Activated CD4-positive, alpha-beta memory T cell treated with anti-CD3 and anti-CD28 coated beads for 36 hours (primary cell): Measurements from ENCODE around the gene LHFPL3. TPM values are rescaled to one million over a fixed set of nuclear protein-coding genes. Genes with fewer than 3 reads are reported as not detected.

Experiments
- CTCF ChIA-PET: fragments of 350-600 bp; sonication (Branson Sonifier 250); formaldehyde crosslinking; loops from one replicate; lab custom pipeline; 2021; ENCODE audit warnings: antibody characterized with exemption, inconsistent platforms; lab: Charles Lee
- POLR2A ChIA-PET: fragments of 350-600 bp; sonication (Branson Sonifier 250); formaldehyde crosslinking; loops from one replicate; lab custom pipeline; 2021; ENCODE audit warnings: antibody characterized with exemption; lab: Charles Lee
- DNase-seq: peaks from one replicate; pipeline ENCODE4 v3.0.0-alpha.2; 2020
- H3K27ac Mint-ChIP-seq: one replicate; pipeline ENCODE4 v1.8.0; 2021; ENCODE audit warnings: mixed read lengths
- H3K27me3 Mint-ChIP-seq: one replicate; pipeline ENCODE4 v1.8.0; 2021; ENCODE audit warnings: mixed read lengths
- H3K36me3 Mint-ChIP-seq: one replicate; pipeline ENCODE4 v1.8.0; 2021; ENCODE audit warnings: mixed read lengths
- H3K4me1 Mint-ChIP-seq: one replicate; pipeline ENCODE4 v1.8.0; 2021; ENCODE audit warnings: low read depth, mixed read lengths
- H3K4me3 Mint-ChIP-seq: one replicate; pipeline ENCODE4 v1.8.0; 2021; ENCODE audit warnings: mild to moderate bottlenecking, mixed read lengths
- H3K9me3 Mint-ChIP-seq: one replicate; pipeline ENCODE4 v1.8.0; 2021; ENCODE audit warnings: mixed read lengths
- intact Hi-C: fragments of 100-400 bp; cut with micrococcal nuclease; formaldehyde crosslinking; loops from one replicate; pipeline ENCODE4 v1.15.1; 2023
- total RNA-seq, 2 experiments: library from RNA; stranded (reverse); gene quantifications; one replicate each; pipeline ENCODE4 v1.2.3, GENCODE V29; 2021

Gene LHFPL3
- total RNA-seq, 2 experiments from 2014 or later: not detected

DNA sequence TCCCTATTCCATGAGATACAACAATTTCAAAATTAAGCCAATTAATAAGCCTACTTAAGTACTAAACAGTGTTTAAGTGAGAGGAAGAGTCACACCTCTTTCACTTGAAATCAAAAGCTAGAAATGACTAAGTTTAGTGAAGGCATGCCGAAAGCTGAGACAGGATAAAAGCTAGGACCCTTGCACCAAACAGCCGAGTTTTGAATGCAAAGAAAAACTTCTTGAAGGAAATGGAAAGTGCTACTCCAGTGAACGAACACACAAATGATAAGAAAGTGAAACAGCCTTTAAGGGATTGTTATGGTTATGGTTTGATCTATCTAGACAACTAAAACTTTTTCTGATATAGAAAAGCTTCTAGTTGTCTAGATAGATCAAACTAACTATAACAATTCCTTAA lies 550.2 kb downstream of the LHFPL3 start:
- CTCF ChIA-PET: interaction anchor here (0.9 to 1.4 kb wide), 5 partner anchors 10 to 647 kb away, joined by 3 to 6 read pairs (median 4); no protein-coding TSS in a partner anchor
- H3K27ac Mint-ChIP-seq: no peak overlapping the region
- H3K4me1 Mint-ChIP-seq: peaks cover 12% of the 10 kb centered on the region
- intact Hi-C loops: no loop called here
- DNase-seq: peak; percentile 27
- H3K27me3 Mint-ChIP-seq: no peaks in the 10 kb centered on the region
- no peaks in the 10 kb centered on the region for H3K36me3 Mint-ChIP-seq
- POLR2A ChIA-PET: interaction anchor here (1.0 kb wide), 1 partner anchor 105 kb away, joined by 3 read pairs; no protein-coding TSS in a partner anchor
- peak overlapping the region; percentile 45 for H3K4me3 Mint-ChIP-seq
- H3K9me3 Mint-ChIP-seq: no peaks in the 10 kb centered on the region

GRCh38 chr7:104883248-104883717 lies 554.9 kb downstream of the LHFPL3 start:
- CTCF ChIA-PET: interaction anchor here (0.8 to 5.0 kb wide), 26 partner anchors 8 to 678 kb away, joined by 3 to 159 read pairs (median 8); no protein-coding TSS in a partner anchor
- Mint-ChIP-seq H3K27ac (no peak overlapping the region), H3K4me3 (no peak overlapping the region), H3K4me1 (peaks cover 16% of the 10 kb centered on the region), H3K36me3 (no peaks in the 10 kb centered on the region), H3K27me3 (no peaks in the 10 kb centered on the region), H3K9me3 (no peaks in the 10 kb centered on the region)
- POLR2A ChIA-PET: interaction anchor here (0.6 to 1.1 kb wide), 2 partner anchors 14 to 37 kb away, joined by 3 to 4 read pairs; no protein-coding TSS in a partner anchor
- intact Hi-C loops: loop anchor here (1.0 kb wide), 1 partner anchor 35 kb away; no protein-coding TSS in a partner anchor
- DNase-seq: no peak

DNA sequence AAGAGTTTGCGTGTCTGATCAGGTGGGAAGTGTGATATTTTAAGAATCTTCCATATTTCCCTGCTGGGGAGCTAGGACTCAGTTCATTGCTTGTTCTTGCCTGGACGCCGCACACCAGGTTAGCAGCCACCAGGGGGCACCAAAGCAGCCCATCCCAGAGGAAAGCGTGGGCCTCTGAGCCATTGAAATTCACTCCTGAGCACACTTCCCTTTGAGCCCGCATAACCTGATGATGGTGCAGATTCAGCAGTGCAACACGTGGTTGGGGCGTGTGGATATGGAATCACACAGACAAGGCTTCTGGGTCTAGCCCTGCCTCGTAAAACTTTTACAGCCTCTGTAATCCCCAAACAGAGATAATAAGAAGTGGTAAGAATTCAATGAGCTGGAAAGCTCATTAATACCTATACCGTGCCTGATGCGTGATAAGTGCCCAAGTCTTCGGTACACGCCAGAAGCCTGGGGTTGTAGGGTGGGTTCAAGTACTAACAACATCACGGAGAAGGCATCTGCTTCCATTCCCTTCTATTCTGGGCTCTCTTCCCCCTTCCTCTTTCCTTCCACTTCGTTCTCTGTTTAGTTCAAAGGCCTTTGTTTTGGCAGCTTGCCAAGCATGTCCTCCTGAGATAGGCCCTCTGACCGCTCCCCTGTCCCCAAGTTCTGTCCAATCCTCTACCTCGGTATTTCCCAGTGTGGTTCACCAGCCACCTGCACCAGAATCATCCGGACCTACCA lies 555.5 kb downstream of the LHFPL3 start:
- H3K27me3 Mint-ChIP-seq: no peaks in the 10 kb centered on the region
- no peak overlapping the region for H3K27ac Mint-ChIP-seq
- no peaks in the 10 kb centered on the region for H3K9me3 Mint-ChIP-seq
- peak; percentile 86 for DNase-seq
- no peak overlapping the region for H3K4me3 Mint-ChIP-seq
- ChIA-PET CTCF (interaction anchor here (0.8 to 5.0 kb wide), 31 partner anchors 9 to 678 kb away, joined by 3 to 159 read pairs (median 6); no protein-coding TSS in a partner anchor), POLR2A (interaction anchor here (0.6 to 1.1 kb wide), 2 partner anchors 13 to 36 kb away, joined by 3 to 4 read pairs; no protein-coding TSS in a partner anchor)
- peaks cover 10% of the 10 kb centered on the region for H3K4me1 Mint-ChIP-seq
- intact Hi-C loops: loop anchor here (1.0 kb wide), 1 partner anchor 34 kb away; no protein-coding TSS in a partner anchor
- no peaks in the 10 kb centered on the region for H3K36me3 Mint-ChIP-seq

GRCh38 chr7:104886651-104887050 lies 558.2 kb downstream of the LHFPL3 start:
- Mint-ChIP-seq H3K36me3 (no peaks in the 10 kb centered on the region), H3K4me1 (peaks cover 9% of the 10 kb centered on the region), H3K9me3 (no peaks in the 10 kb centered on the region), H3K27me3 (no peaks in the 10 kb centered on the region), H3K27ac (no peak overlapping the region), H3K4me3 (no peak overlapping the region)
- intact Hi-C loops: no loop called here
- ChIA-PET POLR2A (no interaction called here), CTCF (no interaction called here)
- no peak for DNase-seq

DNA sequence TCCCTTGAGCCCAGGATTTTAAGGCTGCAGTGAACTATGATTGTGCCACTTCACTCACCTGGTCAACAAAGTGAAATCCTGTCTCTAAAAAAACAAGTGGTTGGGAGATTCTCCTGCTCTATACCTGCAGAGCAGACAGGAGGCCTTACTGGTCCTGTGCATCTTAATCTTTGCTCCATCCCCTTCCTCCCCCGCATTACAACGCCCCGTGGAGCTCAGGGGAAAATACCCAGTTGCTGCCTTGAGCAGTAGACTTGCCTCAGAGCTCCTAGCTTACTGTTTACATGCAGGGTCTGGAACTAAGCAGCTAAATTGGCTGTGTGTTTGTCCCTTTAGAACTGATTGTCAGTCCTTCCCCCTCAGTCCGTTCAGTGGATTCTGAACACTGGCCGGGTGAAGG lies 561.8 kb downstream of the LHFPL3 start:
- CTCF ChIA-PET: interaction anchor here (0.7 kb wide), 1 partner anchor 540 kb away, joined by 3 read pairs; no protein-coding TSS in a partner anchor
- peaks cover 2% of the 10 kb centered on the region for H3K27me3 Mint-ChIP-seq
- POLR2A ChIA-PET: no interaction called here

GRCh38 chr7:104891949-104892348 lies 563.5 kb downstream of the LHFPL3 start:
- Mint-ChIP-seq H3K27ac (no peak overlapping the region), H3K9me3 (no peaks in the 10 kb centered on the region), H3K4me1 (no peaks in the 10 kb centered on the region), H3K4me3 (no peak overlapping the region), H3K36me3 (no peaks in the 10 kb centered on the region), H3K27me3 (peaks cover 2% of the 10 kb centered on the region)
- no peak for DNase-seq
- intact Hi-C loops: no loop called here
- POLR2A ChIA-PET: no interaction called here
- CTCF ChIA-PET: interaction anchor here (0.8 to 3.0 kb wide), 3 partner anchors 9 to 45 kb away, joined by 3 to 27 read pairs (median 7); no protein-coding TSS in a partner anchor

More for the DNA sequence above, 561.8 kb downstream of the LHFPL3 start:
- intact Hi-C loops: no loop called here
- Mint-ChIP-seq H3K4me1 (no peaks in the 10 kb centered on the region), H3K27ac (no peak overlapping the region), H3K9me3 (no peaks in the 10 kb centered on the region), H3K36me3 (no peaks in the 10 kb centered on the region), H3K4me3 (no peak overlapping the region)
- DNase-seq: no peak

DNA sequence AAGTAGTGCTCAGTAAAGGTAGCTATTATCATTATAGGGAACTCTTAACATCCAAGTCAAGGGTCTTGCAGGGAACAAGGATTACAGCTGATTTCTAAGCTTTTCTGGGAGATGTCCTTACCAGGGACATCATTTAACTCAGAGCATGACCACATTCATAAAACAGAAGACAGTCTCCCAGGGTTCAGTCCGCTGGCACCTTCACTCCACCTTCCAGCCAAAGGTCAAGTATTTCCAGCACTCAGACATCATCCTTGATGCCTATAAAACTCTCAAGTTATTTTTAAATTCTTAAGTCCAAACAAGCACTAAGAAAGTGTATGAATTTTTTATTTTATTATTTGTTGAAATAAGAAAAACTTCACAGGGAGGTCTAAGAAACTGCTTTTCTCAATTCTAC lies 565.9 kb downstream of the LHFPL3 start:
- intact Hi-C loops: no loop called here
- H3K4me1 Mint-ChIP-seq: peaks cover 4% of the 10 kb centered on the region
- POLR2A ChIA-PET: no interaction called here
- H3K27me3 Mint-ChIP-seq: peaks cover 2% of the 10 kb centered on the region
- H3K4me3 Mint-ChIP-seq: no peak overlapping the region
- no peaks in the 10 kb centered on the region for H3K9me3 Mint-ChIP-seq
- DNase-seq: no peak
- CTCF ChIA-PET: interaction anchor here (3.0 kb wide), 1 partner anchor 11 kb away, joined by 27 read pairs; no protein-coding TSS in a partner anchor
- no peak overlapping the region for H3K27ac Mint-ChIP-seq
- H3K36me3 Mint-ChIP-seq: no peaks in the 10 kb centered on the region

DNA sequence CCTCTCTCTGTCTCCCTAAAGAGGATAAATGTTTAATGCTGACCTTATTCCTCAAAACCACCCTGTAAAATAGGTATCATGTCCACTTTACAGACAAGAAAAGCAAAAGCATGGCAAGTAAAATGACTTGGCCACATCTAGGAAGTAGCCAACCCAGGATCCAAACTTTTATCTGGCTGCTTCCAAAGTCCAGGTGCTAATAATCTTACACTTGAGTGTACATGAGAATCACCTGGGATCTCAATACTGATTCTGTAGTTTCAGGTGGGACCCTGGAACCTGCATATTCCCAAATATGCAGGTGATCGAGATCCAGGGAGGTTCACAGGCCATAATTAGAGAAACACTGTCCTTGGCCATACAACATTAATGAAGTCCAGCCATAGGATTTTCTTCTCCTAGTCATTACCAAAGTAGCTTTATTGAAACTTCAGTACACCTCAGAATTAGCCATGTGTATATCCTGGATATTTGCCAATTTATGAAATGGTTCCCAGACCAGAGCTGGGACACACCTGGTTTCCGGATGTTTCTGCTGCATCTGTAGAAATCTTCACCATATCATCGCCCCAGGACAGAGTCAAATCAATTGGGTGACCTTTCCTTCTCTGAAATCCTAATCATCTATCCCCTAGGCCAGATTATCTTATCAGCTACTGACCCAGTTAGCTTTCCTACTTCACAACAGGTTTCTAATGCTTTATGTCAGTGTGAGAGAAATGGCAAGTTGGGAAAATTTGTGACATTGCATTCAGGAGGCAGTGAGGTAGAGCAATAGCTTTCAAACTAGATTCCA lies 566.5 kb downstream of the LHFPL3 start:
- no peaks in the 10 kb centered on the region for H3K36me3 Mint-ChIP-seq
- no peaks in the 10 kb centered on the region for H3K9me3 Mint-ChIP-seq
- no peak overlapping the region for H3K27ac Mint-ChIP-seq
- POLR2A ChIA-PET: no interaction called here
- DNase-seq: no peak
- CTCF ChIA-PET: interaction anchor here (1.2 to 3.2 kb wide), 3 partner anchors 12 to 23 kb away, joined by 4 to 35 read pairs (median 4); no protein-coding TSS in a partner anchor
- peaks cover 4% of the 10 kb centered on the region for H3K4me1 Mint-ChIP-seq
- intact Hi-C loops: no loop called here
- H3K27me3 Mint-ChIP-seq: peaks cover 2% of the 10 kb centered on the region
- no peak overlapping the region for H3K4me3 Mint-ChIP-seq

GRCh38 chr7:104895522-104896236 lies 567.3 kb downstream of the LHFPL3 start:
- H3K27ac Mint-ChIP-seq: no peak overlapping the region
- H3K27me3 Mint-ChIP-seq: peaks cover 2% of the 10 kb centered on the region
- no peaks in the 10 kb centered on the region for H3K9me3 Mint-ChIP-seq
- DNase-seq: no peak
- intact Hi-C loops: no loop called here
- CTCF ChIA-PET: interaction anchor here (1.2 to 3.2 kb wide), 3 partner anchors 12 to 23 kb away, joined by 4 to 35 read pairs (median 4); no protein-coding TSS in a partner anchor
- POLR2A ChIA-PET: no interaction called here
- H3K4me3 Mint-ChIP-seq: no peak overlapping the region
- peaks cover 4% of the 10 kb centered on the region for H3K4me1 Mint-ChIP-seq
- no peaks in the 10 kb centered on the region for H3K36me3 Mint-ChIP-seq

DNA sequence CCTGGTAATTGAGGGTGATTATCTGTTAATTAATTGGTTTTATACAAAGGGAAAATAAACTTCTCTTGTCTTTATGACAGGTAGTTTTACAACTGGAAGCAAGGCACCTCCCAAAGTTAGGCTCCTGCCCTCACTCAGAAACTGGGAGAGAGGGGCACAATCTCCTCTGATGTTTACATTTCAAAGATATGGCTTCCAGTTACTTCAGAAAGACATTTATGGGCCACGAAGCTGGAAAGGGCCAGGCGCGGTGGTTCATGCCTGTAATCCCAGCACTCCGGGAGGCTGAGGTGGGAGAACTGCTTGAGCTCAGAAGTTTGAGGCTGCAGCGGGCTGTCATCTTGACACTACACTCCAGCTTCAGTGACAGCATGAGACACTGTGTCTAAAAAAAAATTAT lies 570.0 kb downstream of the LHFPL3 start:
- no peaks in the 10 kb centered on the region for H3K36me3 Mint-ChIP-seq
- CTCF ChIA-PET: interaction anchor here (2.0 kb wide), 1 partner anchor 15 kb away, joined by 12 read pairs; no protein-coding TSS in a partner anchor
- intact Hi-C loops: no loop called here

More for the DNA sequence above, 570.0 kb downstream of the LHFPL3 start:
- H3K27me3 Mint-ChIP-seq: no peaks in the 10 kb centered on the region
- H3K4me1 Mint-ChIP-seq: peaks cover 4% of the 10 kb centered on the region
- H3K27ac Mint-ChIP-seq: no peak overlapping the region
- H3K9me3 Mint-ChIP-seq: no peaks in the 10 kb centered on the region
- H3K4me3 Mint-ChIP-seq: no peak overlapping the region
- POLR2A ChIA-PET: no interaction called here
- DNase-seq: no peak
